Psoas muscle (tissue), 8 donors: Measurements from ENCODE around the gene EPHA4. TPM values are rescaled to one million over a fixed set of nuclear protein-coding genes. Genes with fewer than 3 reads are reported as not detected.

Source experiments
- ATAC-seq, 4 donors: fragments of 200-7000 bp; cut with Tn5 transposase; one replicate each; pipeline ENCODE4 v1.9.1; 2020; ENCODE audit warnings: moderate library complexity in 3 of 4, mild to moderate bottlenecking in 2 of 4
- DNase-seq, 2 donors: peaks; one replicate each; pipeline ENCODE4 v3.0.0-alpha.2; 2020
- H3K27ac ChIP-seq: fragments of 200-600 bp; one replicate; pipeline ENCODE4 v1.8.0; 2022
- H3K27me3 ChIP-seq, 3 donors: fragments of 200-600 bp in 1 of 3; one replicate each; pipeline versions ENCODE4 v1.6.1 to v1.8.0; 2013 to 2022; ENCODE audit warnings: low read length in 2 of 3, mild to moderate bottlenecking in 2 of 3, moderate library complexity in 1 of 3; ENCODE audit not compliant: insufficient read depth in 3 of 3
- H3K36me3 ChIP-seq, 2 donors: fragments of 200-600 bp in 1 of 2; one replicate each; pipeline versions ENCODE4 v1.6.1 to v1.8.0; 2013 to 2022; ENCODE audit warnings: low read depth in 1 of 2, mild to moderate bottlenecking in 1 of 2, moderate library complexity in 1 of 2; ENCODE audit not compliant: insufficient read depth in 1 of 2
- H3K4me1 ChIP-seq: fragments of 200-600 bp; one replicate; pipeline ENCODE4 v1.8.0; 2022
- H3K4me3 ChIP-seq: fragments of 200-600 bp; one replicate; pipeline ENCODE4 v1.8.0; 2022; ENCODE audit warnings: mild to moderate bottlenecking
- H3K9me3 ChIP-seq: fragments of 200-600 bp; one replicate; pipeline ENCODE4 v1.8.0; 2022
- WGBS, 3 donors: extraction: QIAGEN DNeasy Blood & Tissue Kit; methylation state at CpG; one replicate each; pipeline versions ENCODE4 v1.1.6 to v1.1.7; 2013; 5-methylcytosine and 5-hydroxymethylcytosine counted together
- intact Hi-C, 2 donors: fragments of 100-400 bp; cut with DNase I; formaldehyde crosslinking; loops; one replicate each; pipeline versions ENCODE4 v1.11.0 to v1.14.2; 2022
- polyA plus RNA-seq, 3 donors: library from polyadenylated mRNA; stranded (reverse); fragments of 200-250 nt; gene quantifications; one replicate each; pipeline ENCODE4 v1.2.3, GENCODE V29; 2013
- total RNA-seq, 4 donors: library from RNA; stranded (reverse); fragmentation: NEBNext Ultra II Directional in 2 of 4; extraction: Animal tissue kit (Norgen Biotek cat#: 25700) in 2 of 4; gene quantifications; one replicate each; pipeline versions ENCODE4 v1.2.1 to v1.2.4, GENCODE V29; 2021 to 2023
- TF ChIP-seq, protein P1 (sequence below): fragments of 200-600 bp; IDR thresholded peaks from one replicate; pipeline ENCODE4 v1.8.0; 2022; ENCODE audit warnings: antibody characterized with exemption
- donor health status: healthy with polysubstance abuse.
- donor health status: DM: no; HTN: no; CAD: no; lungs with moderate emphysema.
- donor health status: Bipolar disorder and iron deficiency.
- donor health status: healthy.
- donor health status: DM: yes; HTN: yes; CAD: no.
- donor health status: DM: no; HTN: no; CAD: no.
- donor health status: DM: no; HTN: no; CAD: no.
- donor health status: DM: yes; HTN: yes; CAD: no.

EPHA4 gene
- total and polyA plus RNA-seq, 7 donors: 0.76 to 6.3 (median 3.8) TPM

DNA sequence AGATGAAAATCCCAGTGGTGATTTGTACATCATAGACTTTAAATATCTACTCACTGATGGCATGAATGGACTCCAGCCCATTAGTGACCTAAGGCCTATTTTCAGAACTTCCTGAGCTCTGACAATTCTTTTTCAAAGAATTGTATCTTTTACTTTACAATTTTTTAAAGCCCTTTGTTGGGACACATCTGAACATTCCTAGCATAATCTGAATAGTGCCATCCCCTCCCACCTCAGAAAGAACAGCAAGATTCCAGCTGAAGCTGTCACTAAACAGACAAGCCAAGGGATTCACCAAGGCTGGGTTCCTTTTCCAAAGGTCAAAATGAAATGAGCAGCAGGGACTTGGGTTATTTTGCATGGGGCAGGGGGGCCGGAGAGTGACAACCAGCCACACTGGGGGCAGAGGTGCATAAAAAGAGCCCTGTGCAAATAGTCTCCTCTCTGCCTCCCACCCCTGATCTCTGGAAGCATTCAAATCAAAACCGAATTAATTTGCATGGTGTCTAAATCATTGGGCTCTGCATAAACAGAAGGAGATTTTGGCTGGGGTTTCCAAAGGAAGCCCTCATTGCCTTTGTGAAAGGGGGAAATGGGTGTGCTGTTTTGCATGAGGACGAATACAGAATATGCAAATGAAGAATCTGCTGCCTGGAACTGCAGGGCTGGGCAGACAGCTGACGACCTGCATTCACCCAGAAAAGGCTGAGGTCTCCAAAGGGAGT, 17.2 kb downstream of the EPHA4 start:
- H3K9me3 ChIP-seq: no peaks in the 10 kb centered on the region
- H3K4me1 ChIP-seq: peaks cover 23% of the 10 kb centered on the region
- TF ChIP-seq, protein P1, sequence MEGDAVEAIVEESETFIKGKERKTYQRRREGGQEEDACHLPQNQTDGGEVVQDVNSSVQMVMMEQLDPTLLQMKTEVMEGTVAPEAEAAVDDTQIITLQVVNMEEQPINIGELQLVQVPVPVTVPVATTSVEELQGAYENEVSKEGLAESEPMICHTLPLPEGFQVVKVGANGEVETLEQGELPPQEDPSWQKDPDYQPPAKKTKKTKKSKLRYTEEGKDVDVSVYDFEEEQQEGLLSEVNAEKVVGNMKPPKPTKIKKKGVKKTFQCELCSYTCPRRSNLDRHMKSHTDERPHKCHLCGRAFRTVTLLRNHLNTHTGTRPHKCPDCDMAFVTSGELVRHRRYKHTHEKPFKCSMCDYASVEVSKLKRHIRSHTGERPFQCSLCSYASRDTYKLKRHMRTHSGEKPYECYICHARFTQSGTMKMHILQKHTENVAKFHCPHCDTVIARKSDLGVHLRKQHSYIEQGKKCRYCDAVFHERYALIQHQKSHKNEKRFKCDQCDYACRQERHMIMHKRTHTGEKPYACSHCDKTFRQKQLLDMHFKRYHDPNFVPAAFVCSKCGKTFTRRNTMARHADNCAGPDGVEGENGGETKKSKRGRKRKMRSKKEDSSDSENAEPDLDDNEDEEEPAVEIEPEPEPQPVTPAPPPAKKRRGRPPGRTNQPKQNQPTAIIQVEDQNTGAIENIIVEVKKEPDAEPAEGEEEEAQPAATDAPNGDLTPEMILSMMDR: no peak
- DNase-seq (no peak), ATAC-seq (peak; percentile 66 to 95 (median 84))
- intact Hi-C loops: loop anchor here in 1 of 2 donors (5.0 kb wide), 1 partner anchor 113 kb away; no protein-coding TSS in a partner anchor
- H3K27ac ChIP-seq: peak overlapping the region; percentile 82
- no peaks in the 10 kb centered on the region for H3K27me3 ChIP-seq
- no peaks in the 10 kb centered on the region for H3K36me3 ChIP-seq
- 9 to 23% (median 10%) methylated on average over 4 of the region's 4 CpGs for whole genome bisulfite sequencing, 3 donors
- peak overlapping the region; percentile 45 for H3K4me3 ChIP-seq

DNA sequence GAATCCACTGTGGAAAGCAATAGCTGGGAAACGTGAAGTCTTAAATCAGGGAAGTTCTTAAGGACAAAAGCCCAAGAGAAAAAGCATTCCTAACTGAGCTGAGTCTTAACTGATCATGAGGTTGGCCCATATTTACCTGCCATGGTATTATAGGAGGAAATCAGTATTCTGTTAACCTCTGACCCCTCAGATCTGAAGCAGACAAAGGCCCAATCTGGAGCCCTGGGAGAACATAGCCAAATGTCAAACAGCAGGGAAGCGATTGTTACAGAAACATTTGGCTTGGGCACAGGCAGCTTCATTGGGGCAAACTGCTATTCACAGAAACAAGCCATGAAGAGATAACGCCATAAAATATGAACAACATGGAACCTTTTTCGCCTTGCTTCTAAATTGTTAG, 18.8 kb downstream of the EPHA4 start:
- H3K36me3 ChIP-seq: no peaks in the 10 kb centered on the region
- peaks cover 23% of the 10 kb centered on the region for H3K4me1 ChIP-seq
- no peak for ATAC-seq
- TF ChIP-seq, protein P1: no peak
- no peaks in the 10 kb centered on the region for H3K9me3 ChIP-seq
- DNase-seq: no peak
- no peak overlapping the region for H3K4me3 ChIP-seq
- no peaks in the 10 kb centered on the region for H3K27me3 ChIP-seq
- intact Hi-C loops: loop anchor here in 1 of 2 donors (5.0 kb wide), 1 partner anchor 111 kb away; no protein-coding TSS in a partner anchor
- H3K27ac ChIP-seq: no peak overlapping the region
- WGBS, 3 donors: 68 to 87% (median 69%) methylated on average over 4 of the region's 4 CpGs

DNA sequence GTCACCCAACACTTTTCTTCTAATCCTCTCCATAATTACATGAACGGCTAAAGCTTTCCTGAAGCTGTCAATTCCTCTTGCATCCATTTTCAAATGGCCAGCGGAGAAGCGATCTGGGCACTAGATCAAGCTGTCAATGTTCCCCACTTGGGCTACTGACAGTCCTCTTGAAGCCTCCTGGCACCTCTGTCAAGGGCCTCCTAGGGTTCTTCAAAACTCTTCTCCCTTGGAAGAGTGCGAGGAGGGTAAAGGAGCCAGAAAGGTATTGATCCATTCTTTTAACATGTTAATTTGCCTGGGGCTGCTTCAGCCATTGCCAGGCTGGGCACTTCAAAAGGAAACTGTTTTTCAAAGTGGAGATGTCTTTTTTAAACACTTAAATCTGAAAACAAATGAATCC, 19.8 kb downstream of the EPHA4 start:
- Histone ChIP-seq H3K27ac (no peak overlapping the region), H3K36me3 (no peaks in the 10 kb centered on the region), H3K4me1 (peaks cover 23% of the 10 kb centered on the region), H3K4me3 (no peak overlapping the region), H3K9me3 (no peaks in the 10 kb centered on the region), H3K27me3 (no peaks in the 10 kb centered on the region)
- WGBS, 3 donors: 54 to 75% (median 67%) methylated on average over 4 of the region's 4 CpGs
- ATAC-seq (no peak), DNase-seq (no peak)
- intact Hi-C loops: loop anchor here in 1 of 2 donors (5.0 kb wide), 1 partner anchor 110 kb away; no protein-coding TSS in a partner anchor
- TF ChIP-seq, protein P1: no peak

DNA sequence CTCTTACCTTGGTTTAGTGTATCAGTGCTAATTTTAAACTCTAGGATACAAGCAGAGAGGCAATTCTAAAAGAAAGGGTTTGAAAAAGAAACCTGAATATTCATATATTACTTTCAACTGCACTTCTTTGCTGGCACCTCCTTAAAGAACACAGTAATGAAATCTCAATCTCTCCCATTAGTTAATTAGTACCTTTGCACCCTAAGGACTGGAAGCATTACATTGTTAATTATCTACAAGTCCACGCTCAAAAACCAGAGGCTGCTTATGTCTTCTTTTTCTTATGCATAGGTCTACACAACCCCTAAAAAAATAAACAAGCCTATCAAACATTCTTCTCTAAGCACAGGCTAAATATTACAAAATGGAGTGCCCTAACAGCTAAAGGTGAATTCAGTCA, 20.2 kb downstream of the EPHA4 start:
- Histone ChIP-seq H3K27me3 (no peaks in the 10 kb centered on the region), H3K4me3 (no peak overlapping the region), H3K4me1 (peaks cover 23% of the 10 kb centered on the region), H3K9me3 (no peaks in the 10 kb centered on the region), H3K27ac (no peak overlapping the region), H3K36me3 (no peaks in the 10 kb centered on the region)
- ATAC-seq: no peak
- no peak for DNase-seq
- WGBS, 3 donors: 89 to 100% (median 94%) methylated on average over 1 of the region's 1 CpG
- intact Hi-C loops: loop anchor here in 1 of 2 donors (5.0 kb wide), 1 partner anchor 110 kb away; no protein-coding TSS in a partner anchor
- TF ChIP-seq, protein P1: no peak
